OCI-LY1 (cell line): ENCODE results near the gene PLAC8.

Source experiments
- EZH2 ChIP-seq: fragments of 200-600 bp; sonication (generic), shearing (Covaris generic); IDR thresholded peaks from 2 replicates; pipeline ENCODE4 v1.8.0; 2017; ENCODE audit warnings: borderline replicate concordance, mixed run types, mild to moderate bottlenecking, antibody characterized with exemption, low read length, moderate library complexity, mixed read lengths
- TF ChIP-seq, protein P1 (sequence below): fragments of 200-600 bp; sonication (generic), shearing (Covaris generic); IDR thresholded peaks from 2 replicates; pipeline ENCODE4 v1.5.1; 2017; ENCODE audit warnings: mild to moderate bottlenecking, antibody characterized with exemption, low read length, moderate library complexity, mixed read lengths

DNA sequence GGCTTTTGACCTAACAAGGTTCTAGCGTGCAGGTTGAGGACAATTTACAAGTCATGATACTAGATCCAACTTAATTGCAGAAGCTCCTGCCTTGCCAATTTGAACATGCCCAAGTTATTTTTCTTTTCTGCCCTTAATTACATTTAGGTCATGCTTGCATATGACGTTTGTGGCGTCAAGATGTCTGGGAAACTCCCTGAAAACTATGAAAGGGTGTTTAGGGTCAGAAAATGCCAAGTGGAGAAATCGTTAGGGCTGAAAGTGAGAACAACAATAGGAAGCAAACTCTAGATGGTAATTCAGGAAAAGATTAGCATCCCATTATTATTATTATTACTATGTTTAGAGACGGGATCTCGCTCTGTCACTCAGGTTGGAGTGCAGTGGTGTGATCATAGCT is 38.2 kb upstream of the PLAC8 start:
- TF ChIP-seq, protein P1, sequence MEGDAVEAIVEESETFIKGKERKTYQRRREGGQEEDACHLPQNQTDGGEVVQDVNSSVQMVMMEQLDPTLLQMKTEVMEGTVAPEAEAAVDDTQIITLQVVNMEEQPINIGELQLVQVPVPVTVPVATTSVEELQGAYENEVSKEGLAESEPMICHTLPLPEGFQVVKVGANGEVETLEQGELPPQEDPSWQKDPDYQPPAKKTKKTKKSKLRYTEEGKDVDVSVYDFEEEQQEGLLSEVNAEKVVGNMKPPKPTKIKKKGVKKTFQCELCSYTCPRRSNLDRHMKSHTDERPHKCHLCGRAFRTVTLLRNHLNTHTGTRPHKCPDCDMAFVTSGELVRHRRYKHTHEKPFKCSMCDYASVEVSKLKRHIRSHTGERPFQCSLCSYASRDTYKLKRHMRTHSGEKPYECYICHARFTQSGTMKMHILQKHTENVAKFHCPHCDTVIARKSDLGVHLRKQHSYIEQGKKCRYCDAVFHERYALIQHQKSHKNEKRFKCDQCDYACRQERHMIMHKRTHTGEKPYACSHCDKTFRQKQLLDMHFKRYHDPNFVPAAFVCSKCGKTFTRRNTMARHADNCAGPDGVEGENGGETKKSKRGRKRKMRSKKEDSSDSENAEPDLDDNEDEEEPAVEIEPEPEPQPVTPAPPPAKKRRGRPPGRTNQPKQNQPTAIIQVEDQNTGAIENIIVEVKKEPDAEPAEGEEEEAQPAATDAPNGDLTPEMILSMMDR, result no peak
- TF ChIP-seq EZH2, result no peak
